NCI-H1694 treated with DMSO at 0.1 percent for 48 hours (cell line): Measurements from ENCODE around the gene HOXB4.
A peak's percentile ranks its signal among the peaks of the same experiment; 100 is the strongest.

Experiments
- DNase-seq: peaks from one replicate; lab custom pipeline; 2025; lab: John Stamatoyannopoulos, UW

HOXB4 gene

GRCh38 chr17:48601539-48602425, 23.6 kb upstream of the HOXB4 start:
- DNase-seq = no peak

DNA sequence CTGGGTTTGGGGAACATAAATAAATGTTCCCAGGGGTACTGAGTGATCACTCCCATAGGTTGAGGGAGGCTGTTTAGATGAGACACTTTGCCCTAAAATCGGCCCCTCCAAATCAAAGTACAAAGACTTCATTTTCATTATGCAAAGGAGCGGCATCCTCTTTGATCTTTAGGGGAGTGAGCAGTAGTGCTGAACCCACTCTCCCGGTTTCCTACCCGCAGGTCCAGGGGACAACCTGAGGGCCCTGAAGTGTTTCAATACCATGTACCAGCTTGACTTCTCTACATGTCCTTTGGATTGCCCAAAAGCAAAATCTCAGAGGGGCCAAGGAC, 23.0 kb upstream of the HOXB4 start:
- DNase-seq = no peak

DNA sequence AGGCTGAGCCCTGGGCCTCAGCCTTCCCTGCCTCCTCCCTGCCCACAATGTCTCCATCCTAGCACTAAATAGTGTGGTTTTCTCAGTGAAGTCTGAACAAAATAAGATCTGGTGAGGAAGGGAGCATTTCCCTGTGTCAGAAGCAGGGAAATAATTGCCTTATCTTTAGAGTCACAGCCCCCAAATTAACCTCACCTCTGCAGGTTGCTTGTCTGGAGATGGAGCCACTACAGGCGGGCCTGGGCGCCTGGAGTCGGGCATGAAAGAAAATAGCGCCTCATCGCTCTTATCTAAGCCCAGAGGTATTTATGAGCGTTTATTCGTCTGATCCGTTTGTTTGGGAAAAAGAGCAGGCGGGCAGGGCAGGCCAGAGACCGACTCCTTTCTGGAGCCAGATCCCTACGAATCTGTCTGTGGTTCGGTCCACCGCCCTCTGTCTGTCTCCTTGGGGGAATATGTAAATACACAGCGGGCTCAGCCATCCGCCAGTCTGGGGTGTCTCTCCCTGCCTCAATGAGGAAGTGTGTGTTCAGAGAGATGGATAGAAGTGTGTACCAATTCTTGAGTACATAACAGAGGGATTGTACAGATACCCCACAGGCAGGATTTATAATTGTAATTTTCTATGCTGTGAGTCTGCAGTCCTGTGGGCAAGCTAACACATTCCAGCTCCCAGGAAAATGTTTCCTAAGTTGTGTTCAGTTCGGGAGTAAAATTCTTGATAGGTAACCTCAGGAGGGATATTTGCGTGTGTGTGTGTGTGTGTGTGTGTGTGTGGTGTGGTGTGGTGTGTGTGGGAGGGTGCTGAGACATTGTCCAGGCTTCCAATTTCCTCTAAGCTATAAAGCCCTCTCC, 22.3 kb upstream of the HOXB4 start:
- DNase-seq = no peak

GRCh38 chr17:48599354-48599753, 21.2 kb upstream of the HOXB4 start:
- DNase-seq = no peak

- no peak for DNase-seq
Measured at GRCh38 chr17:48598736-48599135, 20.6 kb upstream of the HOXB4 start.

DNA sequence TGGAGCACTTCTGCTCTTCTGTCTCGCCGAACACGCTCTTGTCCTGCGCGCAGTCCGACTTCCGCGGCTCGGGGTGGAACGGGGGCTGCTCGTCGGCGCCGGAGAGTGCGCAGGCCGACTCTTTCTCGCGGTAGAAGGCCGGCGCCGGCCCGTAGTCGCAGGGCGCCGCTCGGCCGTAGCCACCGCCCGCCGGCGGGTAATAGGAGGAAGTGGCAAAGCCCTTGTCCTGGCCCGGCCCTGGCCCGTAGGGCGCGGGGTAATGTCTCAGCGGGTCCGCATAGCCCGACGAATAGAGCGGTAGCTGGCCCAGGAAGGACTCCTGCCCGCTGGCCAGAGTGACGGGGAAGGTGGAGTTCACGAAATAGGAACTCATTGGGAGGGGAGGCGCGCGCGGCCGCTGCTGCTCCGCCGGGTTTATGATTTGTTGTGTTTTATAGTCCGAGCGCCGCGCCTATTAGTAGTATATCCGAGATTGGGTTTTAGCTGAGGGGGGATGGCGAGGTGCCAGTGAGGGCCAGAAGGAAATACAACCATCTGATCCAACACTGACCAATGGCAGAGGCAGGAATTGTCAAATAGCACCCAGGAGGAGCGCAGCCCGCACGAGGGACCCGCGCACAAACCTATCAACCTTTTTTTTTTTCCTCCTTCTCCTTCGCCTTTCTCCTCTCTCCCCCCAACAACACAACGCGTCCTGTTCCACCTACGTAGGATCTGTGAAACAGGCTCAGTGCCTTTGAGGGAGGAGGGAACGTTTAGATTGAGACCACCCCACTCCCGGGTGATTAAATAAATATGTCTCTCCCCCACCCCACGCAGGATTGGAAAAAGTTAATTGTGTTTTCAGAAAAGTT, 19.9 kb upstream of the HOXB4 start:
- no peak for DNase-seq

DNA sequence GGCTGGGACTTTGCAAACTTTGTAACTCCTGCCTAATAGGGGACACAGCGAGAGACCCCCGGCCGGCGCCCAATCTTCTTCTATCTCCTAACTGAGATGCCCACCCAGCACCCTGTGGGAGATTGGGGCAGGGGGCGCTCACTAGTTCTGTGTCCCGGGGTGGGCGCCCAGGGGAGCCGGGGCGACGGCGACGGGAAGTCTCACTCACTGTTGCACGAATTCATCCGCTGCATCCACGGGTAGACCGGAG, 19.3 kb upstream of the HOXB4 start:
- DNase-seq = no peak

GRCh38 chr17:48596735-48597527, 18.8 kb upstream of the HOXB4 start:
- no peak for DNase-seq

DNA sequence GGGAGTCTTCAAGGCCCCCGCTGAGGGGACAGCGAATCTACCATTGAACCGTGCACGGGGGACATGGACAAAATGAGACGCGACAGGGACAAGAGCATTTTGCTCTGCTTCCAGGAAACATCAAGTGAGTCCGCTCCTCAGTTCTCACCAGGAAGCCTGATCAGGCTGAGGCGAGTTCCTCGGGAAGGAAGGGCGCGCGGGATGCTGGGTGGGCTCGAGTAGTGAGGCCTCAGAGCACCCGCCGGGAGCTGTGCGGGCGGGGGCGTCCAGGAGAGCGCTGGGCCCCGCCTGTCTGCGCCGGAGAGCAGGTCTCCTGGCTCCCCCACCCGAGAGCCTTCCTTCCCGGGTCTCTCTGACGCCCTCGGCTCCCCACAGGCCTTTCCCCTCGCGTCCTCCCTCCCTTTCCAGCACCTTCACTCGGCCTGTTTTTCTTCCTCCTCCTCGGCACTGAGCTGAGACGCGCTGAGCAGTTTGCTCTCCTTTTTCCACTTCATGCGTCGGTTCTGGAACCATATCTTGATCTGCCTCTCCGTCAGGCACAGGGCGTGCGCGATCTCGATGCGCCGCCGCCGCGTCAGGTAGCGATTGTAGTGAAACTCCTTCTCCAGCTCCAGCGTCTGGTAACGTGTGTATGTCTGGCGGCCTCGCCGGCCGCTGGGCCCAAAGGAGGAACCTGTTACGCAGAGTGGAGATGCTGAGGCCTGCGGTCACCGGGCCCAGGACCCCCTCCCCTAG, 18.0 kb upstream of the HOXB4 start:
- no peak for DNase-seq

DNA sequence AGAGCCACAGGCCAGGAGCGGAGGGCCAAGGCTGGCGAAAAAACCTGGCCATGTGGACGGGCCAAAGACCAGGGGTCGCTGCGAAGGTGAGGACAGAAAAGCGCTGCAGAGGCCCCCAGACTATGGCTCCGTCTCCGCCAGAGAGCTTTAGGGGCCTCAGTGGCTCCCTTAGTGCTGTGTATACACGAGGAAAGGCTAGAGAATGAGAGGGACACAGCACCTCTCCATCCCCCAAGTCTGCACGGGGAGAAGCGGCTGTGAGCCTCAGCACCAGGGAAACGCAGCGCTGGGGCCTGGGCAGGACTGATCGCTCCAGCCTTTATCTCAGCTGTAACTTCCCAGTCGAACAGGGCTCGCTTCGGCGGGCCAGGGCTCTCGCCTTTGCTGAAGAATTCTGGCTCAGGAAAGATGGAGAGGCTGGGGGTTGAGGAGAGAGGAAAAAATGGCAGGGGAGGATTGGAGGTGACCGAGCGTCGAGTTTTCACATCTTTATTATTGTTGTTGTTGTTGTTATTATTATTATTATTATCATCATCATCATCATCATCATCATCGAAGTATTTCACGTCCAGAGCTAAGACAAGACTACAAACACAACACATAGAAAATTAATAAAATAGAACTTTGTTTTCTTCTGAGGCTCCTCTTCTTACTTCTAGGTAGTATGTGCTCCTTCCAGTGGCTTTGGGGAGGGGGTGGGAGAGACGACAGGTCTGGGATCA, 17.3 kb upstream of the HOXB4 start:
- no peak for DNase-seq

- no peak for DNase-seq
Measured at GRCh38 chr17:48594538-48595277, 16.6 kb upstream of the HOXB4 start.

DNA sequence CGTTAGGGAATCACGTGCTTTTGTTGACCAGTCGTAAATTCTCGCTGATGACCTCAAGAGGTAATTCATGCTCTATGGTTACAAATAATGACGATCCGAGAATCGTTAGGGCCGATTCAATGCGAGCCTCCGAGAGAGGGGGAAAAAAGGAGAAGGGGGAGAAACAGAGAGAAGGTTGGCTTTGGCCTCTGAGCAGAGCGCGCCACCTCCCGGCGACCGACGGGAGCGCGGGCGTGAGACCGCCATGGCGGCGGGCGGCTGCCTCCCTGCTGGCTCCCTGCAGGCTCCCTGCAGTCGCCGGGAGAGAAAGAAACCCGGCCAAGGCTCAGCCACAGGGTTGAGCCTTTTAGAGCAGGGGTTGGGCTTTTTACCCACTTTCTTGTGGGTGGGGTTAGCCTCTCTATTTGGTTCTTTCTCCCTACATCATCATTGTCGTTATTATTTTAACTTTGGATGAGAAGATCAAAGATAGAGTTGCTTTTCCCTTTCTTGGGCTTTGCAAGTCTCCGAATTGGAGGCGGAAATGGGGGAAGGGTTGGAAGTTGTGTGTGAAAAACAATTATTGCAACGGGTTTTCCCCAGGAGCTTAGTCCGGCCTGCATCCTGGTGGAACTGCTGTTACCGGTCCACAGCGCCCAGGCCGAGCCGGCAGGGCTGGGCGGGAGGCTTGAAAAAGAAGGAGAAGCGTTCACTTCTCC, 15.8 kb upstream of the HOXB4 start:
- DNase-seq = peak; percentile 74

GRCh38 chr17:48593126-48593829, 15.1 kb upstream of the HOXB4 start, which contains the start of gene HOXB5:
TSS of gene HOXB5 (minus strand) at chr17:48593779. CDS start at chr17:48593682, 97 bp downstream.
- DNase-seq = peak; percentile 31

GRCh38 chr17:48592577-48592976, 14.4 kb upstream of the HOXB4 start:
- DNase-seq = no peak

DNA sequence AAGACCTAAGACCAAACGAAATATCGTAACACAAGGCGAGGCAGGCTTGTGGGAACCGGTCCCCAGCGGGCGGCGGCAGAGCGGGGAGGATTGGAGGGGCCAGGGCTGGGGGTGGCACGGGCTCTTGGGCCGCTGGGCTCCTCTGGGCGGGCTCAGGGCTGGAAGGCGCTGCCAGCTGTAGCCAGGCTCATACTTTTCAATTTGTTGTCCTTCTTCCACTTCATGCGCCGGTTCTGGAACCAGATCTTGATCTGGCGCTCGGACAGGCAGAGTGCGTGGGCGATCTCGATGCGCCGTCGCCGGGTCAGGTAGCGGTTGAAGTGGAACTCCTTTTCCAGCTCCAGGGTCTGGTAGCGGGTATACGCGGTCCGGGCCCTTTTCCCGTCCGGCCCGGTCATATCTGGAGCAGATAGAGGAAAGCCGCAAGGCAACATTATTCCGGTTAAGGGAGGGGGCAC, 13.9 kb upstream of the HOXB4 start:
- no peak for DNase-seq

GRCh38 chr17:48591255-48592056, 13.3 kb upstream of the HOXB4 start:
- no peak for DNase-seq

GRCh38 chr17:48590607-48591161, 12.5 kb upstream of the HOXB4 start:
- DNase-seq = no peak
